GM23248 (cell line): Measurements from ENCODE around the gene WDR38.

ENCODE experiments used
- EZH2 ChIP-seq: fragments of 200-600 bp; sonication (generic); IDR thresholded peaks from 2 replicates; pipeline ENCODE4 v1.6.1; 2018; ENCODE audit warnings: antibody characterized with exemption, mild to moderate bottlenecking; ENCODE audit not compliant: insufficient read depth, poor library complexity, severe bottlenecking
- EZH2phosphoT487 ChIP-seq: fragments of 200-600 bp; sonication (generic); IDR thresholded peaks from 2 replicates; pipeline ENCODE4 v1.6.1; 2018; ENCODE audit warnings: antibody characterized with exemption, moderate library complexity, mild to moderate bottlenecking, low read depth; ENCODE audit not compliant: insufficient read depth

DNA sequence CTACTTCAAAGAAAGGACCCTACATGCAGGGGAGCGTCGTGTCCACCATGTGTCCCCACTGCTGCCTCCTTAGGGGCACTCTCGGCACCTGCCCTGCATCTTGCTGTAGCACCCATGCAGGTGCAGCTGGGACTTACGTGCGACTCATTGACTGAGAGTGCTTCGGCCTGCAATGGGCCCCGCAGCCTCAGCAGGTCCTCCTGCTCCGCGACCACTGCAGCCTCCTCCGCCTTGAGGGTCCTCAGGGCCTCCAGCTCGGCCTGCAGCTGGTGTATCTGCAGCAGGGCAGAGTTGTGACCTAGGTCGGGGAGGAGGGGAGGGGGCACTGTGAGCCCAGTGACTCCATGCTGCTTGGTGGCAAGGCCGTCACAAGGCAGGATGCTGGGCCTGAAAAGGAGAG, 35.7 kb downstream of the WDR38 start:
- no peak for TF ChIP-seq EZH2
- no peak for TF ChIP-seq EZH2phosphoT487
